Activated T-helper 9 cell treated with anti-CD3 and anti-CD28 coated beads, Interleukin-2, amount 50 U/mL, for 16 hours (primary cell): Measurements from ENCODE around the gene SDC1.

Experiments used
- DNase-seq: peaks from one replicate; pipeline ENCODE4 v3.0.0-alpha.2; 2020; ENCODE audit warnings: low read depth

SDC1 gene

GRCh38 chr2:20169796-20170703 is 54.9 kb downstream of the SDC1 start:
- DNase-seq = no peak

- DNase-seq = no peak
Observed at GRCh38 chr2:20168727-20169696, 55.9 kb downstream of the SDC1 start.

GRCh38 chr2:20168048-20168726 is 56.7 kb downstream of the SDC1 start:
- DNase-seq = no peak

- DNase-seq = no peak
Observed at GRCh38 chr2:20167356-20167755, 57.6 kb downstream of the SDC1 start.

- DNase-seq = no peak
Observed at GRCh38 chr2:20165677-20166509, 59.0 kb downstream of the SDC1 start.

GRCh38 chr2:20164734-20165478 is 60.0 kb downstream of the SDC1 start:
- DNase-seq = no peak

- no peak for DNase-seq
Observed at GRCh38 chr2:20164061-20164733, 60.7 kb downstream of the SDC1 start.

GRCh38 chr2:20159411-20160070 is 65.4 kb downstream of the SDC1 start:
- no peak for DNase-seq

- DNase-seq = no peak
Observed at GRCh38 chr2:20157193-20157891, 67.6 kb downstream of the SDC1 start.

- no peak for DNase-seq
Observed at GRCh38 chr2:20156836-20157192, 68.1 kb downstream of the SDC1 start.

GRCh38 chr2:20156076-20156759 is 68.7 kb downstream of the SDC1 start:
- no peak for DNase-seq

GRCh38 chr2:20153131-20153851 is 71.6 kb downstream of the SDC1 start:
- DNase-seq = no peak

GRCh38 chr2:20150806-20151571 is 73.9 kb downstream of the SDC1 start:
- no peak for DNase-seq
